Adrenal gland (tissue), 12 donors: ENCODE data around the gene ACTA1. TPM values are rescaled to one million over a fixed set of nuclear protein-coding genes. Genes with fewer than 3 reads are reported as not detected.
"Not testable (repeated sequence)": the region's sequence is repeated elsewhere in the genome, so short reads cannot be mapped to it uniquely, and the experiment has no call there.

Source experiments
- DNase-seq, 7 donors: peaks; one replicate each; pipeline ENCODE4 v3.0.0-alpha.2; 2019 to 2020
- H3K27ac ChIP-seq, 5 donors: fragments of 200-600 bp; sonication (generic) in 4 of 5; 1 replicate in 3 of 5; 2 replicates in 2 of 5; pipeline versions ENCODE4 v1.5.1 to v1.8.0; 2016 to 2020; ENCODE audit warnings: mild to moderate bottlenecking in 1 of 5
- H3K27me3 ChIP-seq: fragments of 200-600 bp; 2 replicates; pipeline ENCODE4 v1.8.0; 2021
- H3K36me3 ChIP-seq, 2 donors: fragments of 200-600 bp; replicated peaks in 1 of 2; 1 replicate in 1 of 2; 2 replicates in 1 of 2; pipeline versions ENCODE4 v1.5.1 to v1.8.0; 2018 to 2022
- H3K4me1 ChIP-seq, 2 donors: fragments of 200-600 bp; replicated peaks in 1 of 2; 1 replicate in 1 of 2; 2 replicates in 1 of 2; pipeline versions ENCODE4 v1.5.1 to v1.8.0; 2018 to 2021
- H3K4me3 ChIP-seq, 4 donors: fragments of 200-600 bp; sonication (generic) in 3 of 4; one replicate each; pipeline ENCODE4 v1.5.1; 2016 to 2018
- H3K9me3 ChIP-seq, 3 donors: fragments of 200-600 bp; sonication (generic) in 1 of 3; replicated peaks in 1 of 3; 1 replicate in 2 of 3; 2 replicates in 1 of 3; pipeline versions ENCODE4 v1.5.1 to v1.8.0; 2016 to 2021
- POLR2A ChIP-seq, 2 donors: fragments of 450-650 bp; IDR thresholded peaks; one replicate each; pipeline ENCODE4 v1.6.1; 2017; ENCODE audit warnings: antibody characterized with exemption in 2 of 2, mild to moderate bottlenecking in 2 of 2, moderate library complexity in 1 of 2
- WGBS, 4 donors: extraction: QIAGEN DNeasy Blood & Tissue Kit in 2 of 4; methylation state at CpG; one replicate each; pipeline versions ENCODE4 v1.1.5 to v1.1.7; 2013 to 2017; 5-methylcytosine and 5-hydroxymethylcytosine counted together
- intact Hi-C, 2 donors: fragments of 100-400 bp; cut with DNase I; formaldehyde crosslinking; loops; one replicate each; pipeline versions ENCODE4 v1.14.1 to v1.15.0; 2022 to 2023
- polyA plus RNA-seq, 3 donors: library from polyadenylated mRNA; stranded (reverse); fragments of 200-250 nt in 2 of 3; fragments of 350-450 nt in 1 of 3; fragmentation: Illumina TruSeq in 1 of 3; extraction: RNeasy Lipid Tissue Mini Kit (QIAGEN cat#74804) in 1 of 3; gene quantifications; one replicate each; pipeline ENCODE4 v1.2.3, GENCODE V29; 2013 to 2014
- total RNA-seq, 9 donors: library from RNA; depleted of rRNA in 4 of 9; stranded (reverse); fragments of >200 nt in 4 of 9; fragments of 120-200 nt in 1 of 9; fragmentation: NEBNext Ultra II Directional in 1 of 9; extraction: Animal tissue kit (Norgen Biotek cat#: 25700) in 1 of 9; gene quantifications; one replicate each; pipeline versions ENCODE4 v1.1.0 to v1.2.4, GENCODE V29; 2013 to 2023
- TF ChIP-seq, protein P1 (sequence below), 6 experiments: fragments of 450-650 bp in 4 of 6; fragments of 200-600 bp in 2 of 6; sonication (generic) in 1 of 6; IDR thresholded peaks; 1 replicate in 5 of 6; 2 replicates in 1 of 6; pipeline versions ENCODE4 v1.5.1 to v1.8.0; 2016 to 2021; ENCODE audit warnings: antibody characterized with exemption in 6 of 6, mild to moderate bottlenecking in 2 of 6, moderate library complexity in 1 of 6
- donor health status: healthy with polysubstance abuse.
- donor health status: Bipolar disorder and iron deficiency.
- donor health status: DM: yes; HTN: yes; CAD: no.
- donor health status: DM: no; HTN: no; CAD: no.
- donor health status: DM: no; HTN: no; CAD: no.
- donor health status: DM: yes; HTN: yes; CAD: no.

ACTA1 gene
- total and polyA plus RNA-seq, 12 donors = 0.14 to 53.3 (median 1.1) TPM; not detected in 4

DNA sequence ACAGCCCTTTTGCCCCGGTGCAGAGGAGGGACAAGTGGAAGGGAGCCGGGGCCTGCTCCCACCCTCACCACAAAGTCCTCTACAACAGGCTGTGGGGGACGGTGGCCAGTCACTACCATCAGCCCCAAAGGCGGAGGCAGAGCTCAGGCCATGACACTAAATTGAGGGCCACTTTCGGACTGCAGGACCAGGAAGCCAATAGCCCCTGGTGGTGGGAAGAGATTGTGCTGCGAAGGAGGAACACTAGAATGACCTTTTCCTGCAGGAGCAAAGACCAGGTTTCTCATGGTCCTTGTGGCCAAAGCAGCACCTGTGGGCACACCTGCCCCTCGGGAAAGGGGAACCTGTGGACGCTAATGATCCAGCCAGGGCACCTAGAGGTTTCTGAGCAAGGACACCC lies 30.3 kb downstream of the ACTA1 start:
- H3K9me3 ChIP-seq = no peaks in the 10 kb centered on the region
- H3K27ac ChIP-seq = no peak overlapping the region
- H3K4me3 ChIP-seq = no peak overlapping the region
- H3K27me3 ChIP-seq = peaks cover 10% of the 10 kb centered on the region
- TF ChIP-seq POLR2A (IDR thresholded peaks at IDR 0.05) = no peak
- TF ChIP-seq, protein P1, sequence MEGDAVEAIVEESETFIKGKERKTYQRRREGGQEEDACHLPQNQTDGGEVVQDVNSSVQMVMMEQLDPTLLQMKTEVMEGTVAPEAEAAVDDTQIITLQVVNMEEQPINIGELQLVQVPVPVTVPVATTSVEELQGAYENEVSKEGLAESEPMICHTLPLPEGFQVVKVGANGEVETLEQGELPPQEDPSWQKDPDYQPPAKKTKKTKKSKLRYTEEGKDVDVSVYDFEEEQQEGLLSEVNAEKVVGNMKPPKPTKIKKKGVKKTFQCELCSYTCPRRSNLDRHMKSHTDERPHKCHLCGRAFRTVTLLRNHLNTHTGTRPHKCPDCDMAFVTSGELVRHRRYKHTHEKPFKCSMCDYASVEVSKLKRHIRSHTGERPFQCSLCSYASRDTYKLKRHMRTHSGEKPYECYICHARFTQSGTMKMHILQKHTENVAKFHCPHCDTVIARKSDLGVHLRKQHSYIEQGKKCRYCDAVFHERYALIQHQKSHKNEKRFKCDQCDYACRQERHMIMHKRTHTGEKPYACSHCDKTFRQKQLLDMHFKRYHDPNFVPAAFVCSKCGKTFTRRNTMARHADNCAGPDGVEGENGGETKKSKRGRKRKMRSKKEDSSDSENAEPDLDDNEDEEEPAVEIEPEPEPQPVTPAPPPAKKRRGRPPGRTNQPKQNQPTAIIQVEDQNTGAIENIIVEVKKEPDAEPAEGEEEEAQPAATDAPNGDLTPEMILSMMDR (IDR thresholded peaks at IDR 0.05) = no peak
- intact Hi-C loops = no loop called here
- no peak for DNase-seq
- no peaks in the 10 kb centered on the region for H3K36me3 ChIP-seq
- 77 to 86% (median 84%) methylated on average over 5 to 8 of the region's 8 CpGs for WGBS, 4 donors
- H3K4me1 ChIP-seq = peaks cover 5 to 11% of the 10 kb centered on the region in 2 donors

DNA sequence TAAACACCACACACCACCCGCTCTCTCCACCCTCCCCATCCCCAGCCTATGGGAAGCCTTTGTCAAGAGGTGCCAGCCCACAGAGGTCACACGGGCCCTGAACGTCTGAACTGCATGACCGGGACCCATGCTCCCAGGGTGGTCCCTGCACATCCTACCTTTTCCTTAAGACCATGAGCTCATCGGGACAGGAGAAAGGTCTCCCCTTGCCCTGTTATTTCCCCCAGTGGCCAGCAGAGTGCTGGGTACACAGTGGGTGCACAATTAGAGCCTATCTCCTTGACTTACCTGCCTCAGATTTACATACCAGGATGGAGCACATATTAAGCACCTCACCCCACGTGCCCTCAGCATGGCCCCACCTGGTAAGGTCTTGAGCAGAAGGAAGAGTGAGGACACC lies 30.9 kb downstream of the ACTA1 start:
- no peak overlapping the region for H3K27ac ChIP-seq
- TF ChIP-seq POLR2A (IDR thresholded peaks at IDR 0.05) = no peak
- TF ChIP-seq, protein P1 (IDR thresholded peaks at IDR 0.05) = no peak
- no peak for DNase-seq
- peaks cover 0 to 7% of the 10 kb centered on the region in 2 donors for H3K4me1 ChIP-seq
- no peaks in the 10 kb centered on the region for H3K36me3 ChIP-seq
- H3K4me3 ChIP-seq = no peak overlapping the region
- WGBS, 4 donors = 68 to 77% (median 72%) methylated on average over 6 of the region's 6 CpGs
- intact Hi-C loops = no loop called here
- peaks cover 10% of the 10 kb centered on the region for H3K27me3 ChIP-seq
- H3K9me3 ChIP-seq = no peaks in the 10 kb centered on the region

DNA sequence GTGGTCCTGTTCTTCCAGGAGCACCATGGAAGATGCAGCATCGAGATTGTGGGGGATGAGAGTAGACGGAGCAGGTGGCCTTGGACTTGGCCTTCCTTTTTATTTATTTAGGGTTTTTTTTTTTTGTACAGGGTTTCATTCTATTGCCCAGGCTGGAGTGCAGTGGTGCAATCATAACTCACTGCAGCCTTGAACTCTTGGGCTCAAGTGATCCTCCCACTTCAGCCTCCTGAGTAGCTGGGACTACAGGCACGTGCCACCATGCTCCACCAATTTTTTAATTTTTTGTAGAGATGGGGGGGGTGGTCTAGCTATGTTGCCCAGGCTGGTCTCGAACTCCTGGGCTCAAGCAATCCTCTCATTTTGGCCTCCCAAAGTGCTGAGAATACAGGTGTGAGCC lies 31.6 kb downstream of the ACTA1 start:
- H3K36me3 ChIP-seq, H3K4me3 ChIP-seq, H3K4me1 ChIP-seq, H3K9me3 ChIP-seq, H3K27ac ChIP-seq, DNase-seq, H3K27me3 ChIP-seq, intact Hi-C loops: not testable (repeated sequence)
- 55 to 63% (median 58%) methylated on average over 4 of the region's 4 CpGs for WGBS, 4 donors

DNA sequence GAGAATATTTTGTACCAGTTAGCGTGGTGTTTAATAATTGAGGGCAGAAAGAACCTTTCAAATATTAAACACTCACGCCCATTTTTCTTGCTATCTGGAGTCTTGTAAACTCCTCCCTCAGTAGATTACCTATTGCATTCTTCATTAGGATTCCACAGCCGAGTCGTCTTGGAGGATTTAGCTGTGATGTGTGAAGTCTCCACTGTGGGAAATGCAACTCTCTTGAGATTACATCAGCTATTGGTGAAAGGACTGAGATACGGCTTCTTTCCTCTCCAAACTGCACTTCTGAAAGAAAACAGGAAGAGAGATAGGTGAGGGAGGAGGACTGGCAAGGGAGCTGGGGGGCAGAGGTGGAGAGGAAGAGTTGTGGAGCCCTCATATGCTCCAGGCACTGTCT lies 36.1 kb downstream of the ACTA1 start:
- H3K4me3 ChIP-seq = no peak overlapping the region
- no peaks in the 10 kb centered on the region for H3K9me3 ChIP-seq
- TF ChIP-seq, protein P1 (IDR thresholded peaks at IDR 0.05) = no peak
- no peak for TF ChIP-seq POLR2A (IDR thresholded peaks at IDR 0.05)
- H3K27me3 ChIP-seq = no peaks in the 10 kb centered on the region
- no peak for DNase-seq
- H3K27ac ChIP-seq = no peak overlapping the region
- 49 to 61% (median 56%) methylated on average over 5 of the region's 5 CpGs for WGBS, 4 donors
- H3K36me3 ChIP-seq = no peaks in the 10 kb centered on the region
- H3K4me1 ChIP-seq = no peaks in the 10 kb centered on the region
- intact Hi-C loops = no loop called here

DNA sequence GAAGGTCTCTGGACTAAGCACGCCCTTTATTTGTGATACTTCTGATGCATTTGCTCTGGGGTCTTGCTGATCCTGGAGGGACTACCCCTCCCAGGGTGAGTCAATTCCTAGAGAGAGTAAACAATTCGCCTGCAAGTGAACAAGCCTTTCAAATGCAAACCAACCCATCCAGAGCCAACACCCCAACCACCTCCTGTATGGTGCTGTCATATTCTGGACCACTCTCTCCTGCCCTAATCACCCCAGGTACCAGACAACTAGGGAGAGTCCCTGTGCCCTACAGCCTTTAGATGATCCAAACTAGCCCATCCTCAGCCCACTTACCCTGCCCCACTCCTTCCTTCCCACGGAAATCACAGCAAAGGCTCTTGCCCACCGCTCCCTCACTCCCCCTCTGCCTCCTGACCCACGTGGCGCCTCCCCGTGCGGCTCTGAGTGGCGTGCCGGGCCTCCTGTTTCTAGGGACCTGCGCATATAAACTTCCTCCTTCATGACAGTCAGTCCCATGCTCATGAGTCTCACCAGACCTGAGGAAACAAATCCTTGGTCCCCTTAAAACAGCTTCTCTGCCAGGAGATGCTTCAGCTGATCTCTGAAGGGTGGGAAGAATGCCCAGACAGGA lies 37.2 kb downstream of the ACTA1 start:
- intact Hi-C loops = no loop called here
- Histone ChIP-seq H3K27me3 (no peaks in the 10 kb centered on the region), H3K9me3 (no peaks in the 10 kb centered on the region), H3K4me3 (no peak overlapping the region), H3K27ac (no peak overlapping the region), H3K36me3 (no peaks in the 10 kb centered on the region), H3K4me1 (no peaks in the 10 kb centered on the region)
- no peak for TF ChIP-seq POLR2A (IDR thresholded peaks at IDR 0.05)
- TF ChIP-seq, protein P1 (IDR thresholded peaks at IDR 0.05) = no peak
- no peak for DNase-seq
- 51 to 64% (median 52%) methylated on average over 10 to 11 of the region's 11 CpGs for WGBS, 4 donors

DNA sequence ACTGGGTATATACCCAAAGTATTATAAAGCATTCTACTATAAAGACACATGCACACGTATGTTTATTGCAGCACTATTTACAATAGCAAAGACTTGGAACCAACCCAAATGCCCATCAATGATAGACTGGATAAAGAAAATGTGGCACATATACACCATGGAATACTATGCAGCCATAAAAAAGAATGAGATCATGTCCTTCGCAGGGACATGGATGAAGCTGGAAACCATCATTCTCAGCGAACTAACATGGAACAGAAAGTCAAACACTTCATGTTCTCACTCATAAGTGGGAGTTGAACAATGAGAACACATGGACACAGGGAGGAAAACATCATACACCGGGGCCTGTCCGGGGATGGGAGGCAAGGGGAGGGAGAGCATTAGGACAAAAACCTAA lies 39.4 kb downstream of the ACTA1 start:
- H3K4me1 ChIP-seq, H3K27me3 ChIP-seq, H3K9me3 ChIP-seq, H3K4me3 ChIP-seq, H3K36me3 ChIP-seq, DNase-seq, H3K27ac ChIP-seq, intact Hi-C loops: not testable (repeated sequence)
- 83 to 93% (median 89%) methylated on average over 5 of the region's 5 CpGs for WGBS, 4 donors
